ENCODE data around the gene COL8A2. TPM values are rescaled to one million over a fixed set of nuclear protein-coding genes. Genes with fewer than 3 reads are reported as not detected.

Gene COL8A2
- total RNA-seq, 1 experiment from 2014 or later = 2.3 TPM

- TF ChIP-seq ZNF532 (CRISPR knock-in tag; IDR thresholded peaks at IDR 0.05; ENCODE audit: borderline replicate concordance) = no peak
- TF ChIP-seq ZSCAN18 (CRISPR knock-in tag; IDR thresholded peaks at IDR 0.05) = no peak
- TF ChIP-seq, protein P1, sequence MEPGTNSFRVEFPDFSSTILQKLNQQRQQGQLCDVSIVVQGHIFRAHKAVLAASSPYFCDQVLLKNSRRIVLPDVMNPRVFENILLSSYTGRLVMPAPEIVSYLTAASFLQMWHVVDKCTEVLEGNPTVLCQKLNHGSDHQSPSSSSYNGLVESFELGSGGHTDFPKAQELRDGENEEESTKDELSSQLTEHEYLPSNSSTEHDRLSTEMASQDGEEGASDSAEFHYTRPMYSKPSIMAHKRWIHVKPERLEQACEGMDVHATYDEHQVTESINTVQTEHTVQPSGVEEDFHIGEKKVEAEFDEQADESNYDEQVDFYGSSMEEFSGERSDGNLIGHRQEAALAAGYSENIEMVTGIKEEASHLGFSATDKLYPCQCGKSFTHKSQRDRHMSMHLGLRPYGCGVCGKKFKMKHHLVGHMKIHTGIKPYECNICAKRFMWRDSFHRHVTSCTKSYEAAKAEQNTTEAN (CRISPR knock-in tag; IDR thresholded peaks at IDR 0.05) = no peak
- no peak for TF ChIP-seq ZNF396 (CRISPR knock-in tag; IDR thresholded peaks at IDR 0.05; ENCODE audit: borderline replicate concordance)
- TF ChIP-seq TCF7 (CRISPR knock-in tag; IDR thresholded peaks at IDR 0.05; ENCODE audit: low read depth) = no peak
Measured at GRCh38 chr1:36115931-36116330, 9.1 kb downstream of the COL8A2 start (continued).

GRCh38 chr1:36115200-36115669, 9.8 kb downstream of the COL8A2 start:
- no peak for DNase-seq (ENCODE audit: low spot score)
- CTCF ChIA-PET = interaction anchor here (1.2 to 3.7 kb wide), 8 partner anchors 9 to 254 kb away, joined by 3 to 21 read pairs (median 4); partner anchors contain the start of gene TRAPPC3
- H3K27me3 Mint-ChIP-seq (ENCODE audit: low read depth) = no peaks in the 10 kb centered on the region

More at GRCh38 chr1:36115200-36115669, 9.8 kb downstream of the COL8A2 start:
- Mint-ChIP-seq H3K4me3 (no peak overlapping the region), H3K36me3 (no peaks in the 10 kb centered on the region), H3K4me1 (no peaks in the 10 kb centered on the region), H3K27ac (no peak overlapping the region), H3K9me3 (no peaks in the 10 kb centered on the region)
- POLR2A ChIA-PET = no interaction called here
- ATAC-seq = no peak
- no peak for TF ChIP-seq SMAD3 (CRISPR knock-in tag; IDR thresholded peaks at IDR 0.05; ENCODE audit: borderline replicate concordance)
- no peak for TF ChIP-seq ARID4B (CRISPR knock-in tag; IDR thresholded peaks at IDR 0.05; ENCODE audit: borderline replicate concordance)
- TF ChIP-seq RELA (CRISPR knock-in tag; IDR thresholded peaks at IDR 0.05; ENCODE audit: borderline replicate concordance) = no peak
- no peak for TF ChIP-seq JAZF1 (CRISPR knock-in tag; IDR thresholded peaks at IDR 0.05)
- no peak for TF ChIP-seq ZNF138 (CRISPR knock-in tag; conservative IDR thresholded peaks at IDR 0.05)
- TF ChIP-seq, protein P2, sequence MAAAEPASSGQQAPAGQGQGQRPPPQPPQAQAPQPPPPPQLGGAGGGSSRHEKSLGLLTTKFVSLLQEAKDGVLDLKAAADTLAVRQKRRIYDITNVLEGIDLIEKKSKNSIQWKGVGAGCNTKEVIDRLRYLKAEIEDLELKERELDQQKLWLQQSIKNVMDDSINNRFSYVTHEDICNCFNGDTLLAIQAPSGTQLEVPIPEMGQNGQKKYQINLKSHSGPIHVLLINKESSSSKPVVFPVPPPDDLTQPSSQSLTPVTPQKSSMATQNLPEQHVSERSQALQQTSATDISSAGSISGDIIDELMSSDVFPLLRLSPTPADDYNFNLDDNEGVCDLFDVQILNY (CRISPR knock-in tag; IDR thresholded peaks at IDR 0.05) = no peak
- TF ChIP-seq MYBL2 (CRISPR knock-in tag; IDR thresholded peaks at IDR 0.05) = no peak
- no peak for TF ChIP-seq NFYB (CRISPR knock-in tag; conservative IDR thresholded peaks at IDR 0.05; ENCODE audit: low read depth)
- no peak for TF ChIP-seq ZNF532 (CRISPR knock-in tag; IDR thresholded peaks at IDR 0.05; ENCODE audit: borderline replicate concordance)
